ENCODE results near the gene TTL.

The TTL gene

DNA sequence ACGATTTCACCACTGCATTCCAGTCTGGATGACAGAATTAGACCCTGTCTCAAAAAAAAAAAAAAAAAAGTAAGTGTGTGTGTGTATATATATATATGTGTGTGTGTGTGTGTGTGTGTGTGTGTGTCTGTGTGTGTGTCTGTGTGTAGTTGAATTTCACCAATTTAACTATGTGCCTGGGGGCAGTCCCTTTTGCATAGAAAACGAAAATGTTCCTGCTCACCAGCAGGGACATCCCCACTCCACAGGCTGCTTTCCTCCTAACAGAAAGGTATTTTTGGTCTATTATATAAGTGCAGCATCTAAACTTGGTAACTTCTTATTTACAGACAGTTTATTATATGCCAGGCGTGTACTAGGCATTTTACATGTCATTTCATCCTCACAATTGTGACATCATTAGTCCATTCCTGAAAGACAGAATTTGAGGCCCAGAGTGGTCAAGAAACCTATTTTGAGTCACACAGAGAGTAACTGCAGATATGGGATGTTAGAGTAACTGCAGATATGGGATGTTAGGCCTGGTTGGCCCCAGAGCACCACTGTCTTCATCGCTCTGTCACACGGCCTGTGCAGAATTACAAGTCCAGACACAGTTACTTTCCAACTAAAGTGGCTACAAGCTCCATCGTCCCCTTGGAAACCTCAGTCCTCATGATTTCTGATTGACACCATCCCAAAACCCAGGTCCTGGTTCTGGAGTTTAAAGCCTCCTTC lies 9.3 kb upstream of the TTL start:
- DNase-seq (ENCODE audit: low read depth): no peak
- TF ChIP-seq, protein P1, sequence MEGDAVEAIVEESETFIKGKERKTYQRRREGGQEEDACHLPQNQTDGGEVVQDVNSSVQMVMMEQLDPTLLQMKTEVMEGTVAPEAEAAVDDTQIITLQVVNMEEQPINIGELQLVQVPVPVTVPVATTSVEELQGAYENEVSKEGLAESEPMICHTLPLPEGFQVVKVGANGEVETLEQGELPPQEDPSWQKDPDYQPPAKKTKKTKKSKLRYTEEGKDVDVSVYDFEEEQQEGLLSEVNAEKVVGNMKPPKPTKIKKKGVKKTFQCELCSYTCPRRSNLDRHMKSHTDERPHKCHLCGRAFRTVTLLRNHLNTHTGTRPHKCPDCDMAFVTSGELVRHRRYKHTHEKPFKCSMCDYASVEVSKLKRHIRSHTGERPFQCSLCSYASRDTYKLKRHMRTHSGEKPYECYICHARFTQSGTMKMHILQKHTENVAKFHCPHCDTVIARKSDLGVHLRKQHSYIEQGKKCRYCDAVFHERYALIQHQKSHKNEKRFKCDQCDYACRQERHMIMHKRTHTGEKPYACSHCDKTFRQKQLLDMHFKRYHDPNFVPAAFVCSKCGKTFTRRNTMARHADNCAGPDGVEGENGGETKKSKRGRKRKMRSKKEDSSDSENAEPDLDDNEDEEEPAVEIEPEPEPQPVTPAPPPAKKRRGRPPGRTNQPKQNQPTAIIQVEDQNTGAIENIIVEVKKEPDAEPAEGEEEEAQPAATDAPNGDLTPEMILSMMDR (conservative IDR thresholded peaks at IDR 0.05; ENCODE audit: low read depth, low read length): no peak
- no peak overlapping the region for H3K4me3 ChIP-seq (ENCODE audit: low read length)

DNA sequence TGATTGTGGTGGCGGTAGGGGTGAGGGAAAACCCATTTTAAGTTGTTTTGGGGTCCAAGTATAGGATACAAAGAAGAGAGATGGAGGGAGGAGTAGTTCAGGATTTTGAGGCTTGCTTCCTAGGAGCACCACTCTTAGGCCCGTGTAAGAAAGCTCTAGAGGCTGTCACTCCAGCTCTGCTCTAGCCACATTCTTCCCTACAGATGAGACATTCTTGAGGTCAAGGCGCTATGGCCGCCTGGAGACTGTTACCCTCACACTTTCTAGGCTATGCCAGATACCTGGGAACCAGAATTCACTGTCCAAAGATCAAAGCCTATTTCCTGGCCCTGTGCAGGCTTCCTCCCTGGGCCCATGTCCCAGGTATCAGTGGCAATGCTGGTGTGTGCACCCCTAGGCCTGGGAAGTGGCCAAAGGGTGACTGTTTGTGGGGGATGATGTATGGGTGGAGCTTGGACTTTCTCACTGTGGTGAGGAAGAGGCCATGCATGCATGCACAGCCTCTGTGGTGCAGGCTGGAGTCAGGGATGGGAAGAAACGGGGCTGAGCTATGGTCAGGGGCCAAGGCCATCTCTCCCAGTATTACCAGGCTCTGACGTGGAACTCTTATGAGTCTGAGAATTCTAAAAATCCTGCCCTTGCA lies 7.0 kb upstream of the TTL start:
- H3K4me3 ChIP-seq (ENCODE audit: low read length): no peak overlapping the region
- no peak for DNase-seq (ENCODE audit: low read depth)
- TF ChIP-seq, protein P1 (conservative IDR thresholded peaks at IDR 0.05; ENCODE audit: low read depth, low read length): no peak

DNA sequence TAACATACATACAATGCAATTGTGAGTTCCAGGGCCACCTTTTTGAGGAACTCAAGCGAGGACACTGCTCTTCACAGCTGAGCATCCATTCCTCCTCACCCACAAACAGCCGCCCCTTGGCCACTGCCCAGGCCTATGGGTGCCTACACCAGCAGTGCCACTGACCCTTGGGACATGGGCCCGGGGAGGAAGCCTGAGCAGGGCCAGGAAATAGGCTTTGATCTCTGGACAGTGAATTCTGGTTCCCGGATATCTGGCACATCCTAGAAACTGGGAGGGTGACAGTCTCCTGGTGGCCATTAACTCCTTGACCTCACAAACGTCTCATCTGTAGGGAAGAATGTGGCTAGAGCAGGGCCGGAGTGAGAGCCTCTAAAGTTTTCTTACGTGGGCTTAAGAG lies 5.5 kb upstream of the TTL start:
- no peak for DNase-seq (ENCODE audit: low read depth)
- H3K4me3 ChIP-seq (ENCODE audit: low read length): no peak overlapping the region
- TF ChIP-seq, protein P1 (conservative IDR thresholded peaks at IDR 0.05; ENCODE audit: low read depth, low read length): no peak

DNA sequence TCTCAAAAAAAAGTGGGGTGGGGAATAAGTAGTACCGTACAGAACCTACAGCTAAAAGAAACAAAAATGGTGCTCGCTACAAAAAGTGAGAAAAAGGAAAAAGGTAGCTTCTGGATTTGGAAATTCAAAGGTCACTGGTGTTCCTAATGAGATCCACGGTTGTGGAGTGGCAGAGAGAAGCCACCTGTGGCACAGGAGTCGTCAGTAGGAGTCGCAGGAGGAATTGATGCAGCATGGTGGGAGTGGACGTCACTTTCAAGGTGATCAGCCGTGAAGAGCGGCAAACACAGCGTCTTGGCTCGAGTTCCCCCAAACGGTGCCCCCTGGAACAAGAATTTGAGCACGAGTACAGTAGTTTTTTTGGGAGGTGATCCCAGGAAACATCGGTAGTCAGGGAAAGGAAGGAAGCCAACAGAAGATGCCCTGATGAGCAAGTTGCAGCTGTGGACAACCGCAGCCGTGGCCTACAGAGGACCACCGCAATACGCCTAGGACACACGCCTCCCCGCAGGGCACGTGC lies 1.4 kb upstream of the TTL start:
- DNase-seq (ENCODE audit: low read depth): no peak
- TF ChIP-seq, protein P1 (conservative IDR thresholded peaks at IDR 0.05; ENCODE audit: low read depth, low read length): no peak
- peak overlapping the region; percentile 80 for H3K4me3 ChIP-seq (ENCODE audit: low read length)

DNA sequence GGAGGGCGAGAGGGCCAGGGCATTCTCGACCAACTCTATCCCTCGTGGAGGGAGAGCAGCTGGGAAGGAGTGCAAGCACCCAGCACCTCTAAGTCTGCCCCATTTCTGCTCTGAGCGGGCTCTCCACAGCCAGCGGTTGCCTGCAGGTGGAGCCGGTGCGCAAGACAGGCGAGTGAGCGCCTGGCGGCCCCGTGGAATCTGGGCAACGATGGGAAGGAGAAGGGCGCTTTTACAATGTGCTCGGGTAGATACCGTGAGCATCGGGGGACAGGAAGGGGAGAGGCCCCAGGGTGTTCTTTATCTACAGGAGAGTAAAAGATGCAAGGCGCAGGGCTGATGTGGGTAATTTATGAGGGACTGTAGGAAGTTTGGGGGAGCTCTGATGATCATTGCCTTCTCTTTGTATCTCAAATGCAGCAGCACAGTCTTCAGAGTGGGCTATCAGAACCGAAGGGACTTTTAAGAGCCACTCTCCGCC lies 867 bp upstream of the TTL start:
- DNase-seq (ENCODE audit: low read depth): no peak
- peak overlapping the region; percentile 80 for H3K4me3 ChIP-seq (ENCODE audit: low read length)
- TF ChIP-seq, protein P1 (conservative IDR thresholded peaks at IDR 0.05; ENCODE audit: low read depth, low read length): peak; percentile 89

DNA sequence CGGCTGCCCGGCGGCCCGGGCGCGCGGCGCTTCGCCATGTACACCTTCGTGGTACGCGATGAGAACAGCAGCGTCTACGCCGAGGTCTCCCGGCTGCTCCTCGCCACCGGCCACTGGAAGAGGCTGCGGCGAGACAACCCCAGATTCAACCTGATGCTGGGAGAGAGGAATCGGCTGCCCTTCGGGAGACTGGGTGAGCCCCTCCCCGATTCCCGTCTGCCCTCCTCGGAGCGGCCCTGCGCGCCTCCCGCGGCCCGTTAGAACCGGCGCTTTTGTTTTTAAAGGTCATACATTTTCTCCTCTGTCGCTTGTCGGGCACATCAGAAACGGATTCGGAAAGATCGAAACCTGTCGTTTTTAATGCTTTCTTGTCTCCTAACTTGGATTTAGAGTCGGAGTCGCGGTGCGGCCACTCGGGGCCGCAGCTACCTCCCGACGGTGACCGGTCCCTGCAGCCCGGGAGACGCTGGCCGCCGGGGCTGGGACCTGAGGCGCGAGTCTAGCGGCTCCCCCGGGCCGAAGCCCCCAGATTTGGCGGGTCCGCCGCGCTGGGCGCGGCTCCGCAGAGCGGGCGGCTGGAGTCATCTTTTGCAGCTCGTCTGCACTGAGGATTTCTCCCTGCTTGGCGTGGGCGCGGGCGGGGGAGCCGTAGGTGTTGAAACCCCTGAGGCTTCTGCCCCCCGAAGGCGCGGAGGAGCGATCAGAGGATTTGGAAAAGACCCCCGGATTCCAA lies 519 bp downstream of the TTL start:
- TF ChIP-seq, protein P1 (conservative IDR thresholded peaks at IDR 0.05; ENCODE audit: low read depth, low read length): no peak
- DNase-seq (ENCODE audit: low read depth): no peak

More for the DNA sequence above, 519 bp downstream of the TTL start:
- H3K4me3 ChIP-seq (ENCODE audit: low read length): peak overlapping the region; percentile 82
